SK-N-SH (cell line): Measurements from ENCODE around the gene CNOT4.

Experiments
- EZH2phosphoT487 ChIP-seq: fragments of 200-600 bp; sonication (generic); IDR thresholded peaks from 2 replicates; pipeline ENCODE4 v1.6.1; 2017; ENCODE audit warnings: low read depth, mixed run types, mild to moderate bottlenecking, antibody characterized with exemption, moderate library complexity, borderline replicate concordance
- FOXJ3 ChIP-seq: sonication (generic); formaldehyde crosslinking; IDR thresholded peaks from 2 replicates; pipeline ENCODE4 v1.5.1; 2020; ENCODE audit warnings: mild to moderate bottlenecking, missing genetic modification reagents
- TF ChIP-seq, protein P1 (sequence below): fragments of 200-600 bp; sonication (generic); IDR thresholded peaks from 2 replicates; pipeline ENCODE4 v1.6.1; 2017; ENCODE audit warnings: antibody characterized with exemption, mild to moderate bottlenecking, moderate library complexity

DNA sequence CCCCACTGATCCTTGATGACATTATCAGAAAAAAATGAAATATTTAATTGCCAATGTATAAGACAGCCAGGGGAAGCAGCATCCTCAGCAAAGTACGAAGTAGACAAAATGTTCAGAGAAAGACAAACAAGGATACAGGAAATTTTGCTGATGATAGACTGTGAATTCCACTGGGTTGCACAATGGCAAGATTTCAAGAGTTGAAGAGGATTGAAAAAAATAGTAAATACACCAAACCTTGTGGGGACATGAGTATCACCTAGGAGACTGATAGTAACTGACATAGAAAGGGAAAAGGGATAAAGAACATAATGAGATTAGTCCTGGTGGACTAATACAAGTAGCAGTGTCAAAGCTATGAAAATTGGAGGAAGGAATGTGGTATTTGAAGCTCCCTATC, 16.5 kb downstream of the CNOT4 start:
- TF ChIP-seq FOXJ3 (CRISPR knock-in tag) (no peak), EZH2phosphoT487 (no peak)
- TF ChIP-seq, protein P1, sequence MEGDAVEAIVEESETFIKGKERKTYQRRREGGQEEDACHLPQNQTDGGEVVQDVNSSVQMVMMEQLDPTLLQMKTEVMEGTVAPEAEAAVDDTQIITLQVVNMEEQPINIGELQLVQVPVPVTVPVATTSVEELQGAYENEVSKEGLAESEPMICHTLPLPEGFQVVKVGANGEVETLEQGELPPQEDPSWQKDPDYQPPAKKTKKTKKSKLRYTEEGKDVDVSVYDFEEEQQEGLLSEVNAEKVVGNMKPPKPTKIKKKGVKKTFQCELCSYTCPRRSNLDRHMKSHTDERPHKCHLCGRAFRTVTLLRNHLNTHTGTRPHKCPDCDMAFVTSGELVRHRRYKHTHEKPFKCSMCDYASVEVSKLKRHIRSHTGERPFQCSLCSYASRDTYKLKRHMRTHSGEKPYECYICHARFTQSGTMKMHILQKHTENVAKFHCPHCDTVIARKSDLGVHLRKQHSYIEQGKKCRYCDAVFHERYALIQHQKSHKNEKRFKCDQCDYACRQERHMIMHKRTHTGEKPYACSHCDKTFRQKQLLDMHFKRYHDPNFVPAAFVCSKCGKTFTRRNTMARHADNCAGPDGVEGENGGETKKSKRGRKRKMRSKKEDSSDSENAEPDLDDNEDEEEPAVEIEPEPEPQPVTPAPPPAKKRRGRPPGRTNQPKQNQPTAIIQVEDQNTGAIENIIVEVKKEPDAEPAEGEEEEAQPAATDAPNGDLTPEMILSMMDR, result no peak
